GM18873 (cell line): ENCODE results near the gene BDKRB1.

Experiments used
- ATAC-seq: cut with Tn5 transposase; IDR thresholded peaks from one replicate; pipeline ENCODE4 v1.9.1; 2021; ENCODE audit warnings: mild to moderate bottlenecking, moderate library complexity, moderate number of reproducible peaks; ENCODE audit not compliant: unreplicated experiment, low FRiP score

BDKRB1 gene

GRCh38 chr14:96275177-96276112, 19.4 kb downstream of the BDKRB1 start:
- no peak for ATAC-seq

- ATAC-seq, result no peak
Measured at GRCh38 chr14:96277890-96278289, 21.9 kb downstream of the BDKRB1 start.

GRCh38 chr14:96279564-96279963, 23.6 kb downstream of the BDKRB1 start:
- no peak for ATAC-seq

- ATAC-seq, result no peak
Measured at GRCh38 chr14:96280104-96280503, 24.1 kb downstream of the BDKRB1 start.

- no peak for ATAC-seq
Measured at GRCh38 chr14:96281486-96281885, 25.5 kb downstream of the BDKRB1 start.

GRCh38 chr14:96284008-96284407, 28.0 kb downstream of the BDKRB1 start:
- no peak for ATAC-seq

GRCh38 chr14:96284430-96284829, 28.4 kb downstream of the BDKRB1 start:
- no peak for ATAC-seq

- no peak for ATAC-seq
Measured at GRCh38 chr14:96285667-96286066, 29.7 kb downstream of the BDKRB1 start.

- ATAC-seq, result no peak
Measured at GRCh38 chr14:96286251-96286650, 30.2 kb downstream of the BDKRB1 start.

- ATAC-seq, result no peak
Measured at GRCh38 chr14:96287856-96288255, 31.8 kb downstream of the BDKRB1 start.

GRCh38 chr14:96294246-96294645, 38.2 kb downstream of the BDKRB1 start:
- ATAC-seq, result no peak

GRCh38 chr14:96297000-96297399, 41.0 kb downstream of the BDKRB1 start:
- ATAC-seq, result no peak

- ATAC-seq, result no peak
Measured at GRCh38 chr14:96297997-96298515, 42.0 kb downstream of the BDKRB1 start.

- no peak for ATAC-seq
Measured at GRCh38 chr14:96299441-96299840, 43.4 kb downstream of the BDKRB1 start.

GRCh38 chr14:96303981-96304380, 48.0 kb downstream of the BDKRB1 start:
- ATAC-seq, result no peak

- ATAC-seq, result no peak
Measured at GRCh38 chr14:96304956-96305355, 48.9 kb downstream of the BDKRB1 start.

GRCh38 chr14:96307434-96307833, 51.4 kb downstream of the BDKRB1 start:
- no peak for ATAC-seq

GRCh38 chr14:96309133-96309895, 53.3 kb downstream of the BDKRB1 start:
- ATAC-seq, result no peak

GRCh38 chr14:96309896-96310330, 53.9 kb downstream of the BDKRB1 start:
- ATAC-seq, result no peak

- ATAC-seq, result no peak
Measured at GRCh38 chr14:96310906-96311305, 54.9 kb downstream of the BDKRB1 start.
